AG09319 (cell line): ENCODE data around the gene FHIT.

Source experiments
- DNase-seq: peaks from one replicate; pipeline ENCODE4 v3.0.0-alpha.2; 2010; ENCODE audit warnings: low read depth; ENCODE audit errors: extremely low read depth
- TF ChIP-seq, protein P1 (sequence below): IDR thresholded peaks from 2 replicates; pipeline ENCODE4 v1.5.1; 2011; ENCODE audit warnings: low read depth, mild to moderate bottlenecking, inconsistent platforms, low read length, moderate library complexity

The FHIT gene

DNA sequence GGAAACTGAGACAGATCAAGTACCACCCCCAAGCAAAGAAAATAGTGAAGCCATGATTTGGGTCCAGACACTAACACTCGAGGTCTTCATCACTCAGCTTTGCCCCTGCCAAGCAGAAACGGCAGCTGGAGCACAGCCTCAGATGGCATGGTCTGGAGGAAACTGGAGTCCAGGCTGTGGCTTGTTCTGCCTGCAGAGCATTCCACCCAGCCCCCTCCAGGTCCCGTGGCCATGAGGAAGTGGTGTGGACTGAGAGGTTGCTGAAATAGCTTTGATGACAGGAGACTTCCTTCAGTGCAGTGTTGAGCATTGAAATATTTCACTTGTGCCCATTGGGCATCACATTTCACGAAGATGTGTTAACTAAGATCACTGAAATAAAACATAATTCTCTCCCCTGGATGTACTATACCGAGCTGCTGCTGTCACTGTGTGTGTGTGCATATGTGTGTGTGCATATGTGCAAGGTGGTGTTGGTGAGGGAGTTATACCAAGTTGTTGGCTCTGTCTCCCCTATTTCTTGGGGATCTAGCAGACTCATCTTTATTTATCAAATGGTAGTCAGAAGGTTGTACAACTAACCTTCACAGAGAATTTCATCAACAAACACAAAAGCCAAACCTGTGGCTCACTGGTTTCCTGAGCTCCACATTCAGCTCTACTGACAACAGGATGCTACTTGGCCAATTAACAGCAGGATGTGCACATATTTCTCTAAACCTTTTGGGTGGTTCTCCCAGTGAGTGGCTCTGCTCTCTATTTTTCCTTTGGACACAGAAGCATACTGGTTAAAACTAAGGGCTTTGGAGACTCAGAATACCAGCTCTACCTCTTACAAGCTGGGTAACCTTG, 1541.3 kb downstream of the FHIT start:
- TF ChIP-seq, protein P1, sequence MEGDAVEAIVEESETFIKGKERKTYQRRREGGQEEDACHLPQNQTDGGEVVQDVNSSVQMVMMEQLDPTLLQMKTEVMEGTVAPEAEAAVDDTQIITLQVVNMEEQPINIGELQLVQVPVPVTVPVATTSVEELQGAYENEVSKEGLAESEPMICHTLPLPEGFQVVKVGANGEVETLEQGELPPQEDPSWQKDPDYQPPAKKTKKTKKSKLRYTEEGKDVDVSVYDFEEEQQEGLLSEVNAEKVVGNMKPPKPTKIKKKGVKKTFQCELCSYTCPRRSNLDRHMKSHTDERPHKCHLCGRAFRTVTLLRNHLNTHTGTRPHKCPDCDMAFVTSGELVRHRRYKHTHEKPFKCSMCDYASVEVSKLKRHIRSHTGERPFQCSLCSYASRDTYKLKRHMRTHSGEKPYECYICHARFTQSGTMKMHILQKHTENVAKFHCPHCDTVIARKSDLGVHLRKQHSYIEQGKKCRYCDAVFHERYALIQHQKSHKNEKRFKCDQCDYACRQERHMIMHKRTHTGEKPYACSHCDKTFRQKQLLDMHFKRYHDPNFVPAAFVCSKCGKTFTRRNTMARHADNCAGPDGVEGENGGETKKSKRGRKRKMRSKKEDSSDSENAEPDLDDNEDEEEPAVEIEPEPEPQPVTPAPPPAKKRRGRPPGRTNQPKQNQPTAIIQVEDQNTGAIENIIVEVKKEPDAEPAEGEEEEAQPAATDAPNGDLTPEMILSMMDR, result no peak
- DNase-seq, result no peak

DNA sequence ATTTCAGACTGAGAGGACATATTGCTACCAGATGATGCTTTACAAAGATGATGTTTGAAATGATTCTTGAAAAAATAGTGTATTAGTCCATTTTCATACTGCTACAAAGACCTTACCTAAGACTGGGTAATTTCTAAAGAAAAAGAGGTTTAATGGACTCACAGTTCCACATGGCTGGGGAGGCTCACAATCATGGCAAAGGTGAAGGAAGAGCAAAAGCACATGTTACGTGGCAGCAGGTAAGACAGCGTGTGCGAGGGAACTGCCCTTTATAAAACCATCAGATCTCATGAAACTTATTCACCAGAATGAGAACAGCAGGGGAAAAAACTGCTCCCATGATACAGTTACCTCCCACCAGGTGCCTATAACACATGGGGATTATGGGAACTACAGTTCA, 1543.0 kb downstream of the FHIT start:
- no peak for DNase-seq
- TF ChIP-seq, protein P1, result no peak

DNA sequence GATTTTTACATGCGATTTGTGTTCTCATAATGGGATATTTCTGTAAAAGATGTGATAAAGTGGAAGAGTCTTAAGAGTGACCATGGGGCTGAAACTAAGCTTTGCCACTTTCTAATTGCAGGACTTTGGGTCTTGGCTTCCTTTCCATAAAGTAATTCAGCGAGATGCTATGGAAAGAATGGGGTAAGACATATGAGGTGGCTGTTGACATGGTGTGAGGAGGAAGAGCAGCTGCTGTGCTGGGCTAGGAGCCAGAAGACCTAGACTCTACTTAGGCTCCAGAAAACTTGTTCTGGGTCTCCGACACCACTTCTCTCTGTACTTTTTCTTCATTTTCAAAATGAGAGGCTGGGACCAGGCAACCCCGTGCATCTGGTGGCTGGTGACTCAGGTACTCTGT, 1547.0 kb downstream of the FHIT start:
- TF ChIP-seq, protein P1, result no peak

DNA sequence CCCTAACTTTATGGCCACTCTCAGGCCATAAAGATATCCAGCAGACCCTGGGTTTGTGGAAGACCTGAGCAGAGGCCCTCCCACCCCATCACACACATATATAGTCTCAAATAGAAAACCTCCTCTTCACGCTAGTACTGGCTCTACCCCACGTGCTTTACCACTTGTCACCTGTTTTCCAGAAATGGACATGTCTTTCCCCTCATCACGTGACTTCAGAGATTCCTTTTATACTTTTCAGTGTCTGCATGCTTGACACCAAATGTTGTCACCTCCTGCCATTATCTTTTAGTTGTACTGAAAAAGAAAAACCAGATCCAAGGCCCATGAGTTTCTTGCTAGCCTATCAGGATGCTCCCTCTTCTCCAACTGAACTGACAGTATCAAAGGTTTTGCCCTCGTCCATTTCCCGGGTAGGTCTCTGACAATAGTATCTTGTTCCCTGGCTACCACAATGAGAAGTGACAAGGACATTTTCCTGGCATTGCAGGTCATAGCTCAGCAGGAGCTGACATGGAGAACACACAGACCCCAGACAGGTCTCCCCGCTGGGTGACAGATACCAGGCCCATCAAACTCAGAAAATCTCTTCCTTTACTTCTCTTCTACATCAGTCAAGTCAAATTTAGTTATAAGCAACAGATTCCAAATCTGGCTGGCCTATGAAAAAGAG, 1551.5 kb downstream of the FHIT start:
- no peak for DNase-seq
- TF ChIP-seq, protein P1, result no peak

More for the DNA sequence above, 1547.0 kb downstream of the FHIT start:
- DNase-seq, result no peak
